Measurements from ENCODE around the gene C2CD2. TPM values are rescaled to one million over a fixed set of nuclear protein-coding genes. Genes with fewer than 3 reads are reported as not detected.

Gene C2CD2
- total and polyA plus RNA-seq, 2 donors (not counting 3 experiments of a cell fraction or from before 2014, with no cell fraction given): 32.6 to 41.2 TPM

- no peak for DNase-seq (ENCODE audit: low read depth, low spot score)
- H3K36me3 ChIP-seq (ENCODE audit: control insufficient read depth in 2 of 2, extremely low read depth in 1 of 2, insufficient read depth in 2 of 2, low read length in 2 of 2): peaks cover under 1 to 13% of the 10 kb centered on the region in 2 experiments
- ChIA-PET POLR2A (interaction anchor here (0.7 kb wide), 1 partner anchor 85 kb away, joined by 3 read pairs; no protein-coding TSS in a partner anchor), CTCF (interaction anchor here (1.1 kb wide), 1 partner anchor 258 kb away, joined by 3 read pairs; no protein-coding TSS in a partner anchor)
- intact Hi-C loops (cut with micrococcal nuclease): no loop called here
- H3K9ac ChIP-seq (replicated peaks; ENCODE audit: extremely low read depth, insufficient read depth, low read length): no peak overlapping the region
- TF ChIP-seq GATA2 (IDR thresholded peaks at IDR 0.05; ENCODE audit: insufficient read depth, insufficient read length, low read depth, low read length) (no peak), POLR2AphosphoS5 (IDR thresholded peaks at IDR 0.05; ENCODE audit: insufficient read depth, low read depth, low read length) (no peak), MAX (IDR thresholded peaks at IDR 0.05; ENCODE audit: insufficient read depth, insufficient read length) (no peak), EZH2 (IDR thresholded peaks at IDR 0.05; ENCODE audit: borderline replicate concordance, low read depth, low read length, severe bottlenecking) (no peak), CTCF (IDR thresholded peaks at IDR 0.05; ENCODE audit: extremely low read depth in 1 of 2, insufficient read depth in 1 of 2, low read depth in 1 of 2, low read length in 2 of 2) (no peak), JUN (IDR thresholded peaks at IDR 0.05; ENCODE audit: borderline replicate concordance, insufficient read depth, insufficient read length, low read depth) (no peak), POLR2A (IDR thresholded peaks at IDR 0.05; ENCODE audit: low read depth, low read length) (no peak), MYC (IDR thresholded peaks at IDR 0.05; ENCODE audit: low read depth, low read length) (no peak), FOS (IDR thresholded peaks at IDR 0.05; ENCODE audit: borderline replicate concordance, insufficient read depth, low read length) (no peak)
- no peaks in the 10 kb centered on the region for H3K79me2 ChIP-seq (ENCODE audit: control insufficient read depth, insufficient read depth, low read length)
- H3K9me3 ChIP-seq (replicated peaks; ENCODE audit: control insufficient read depth, insufficient read depth, low read length): no peaks in the 10 kb centered on the region
- no peak overlapping the region for H2AFZ ChIP-seq (ENCODE audit: low read depth, low read length)
- H3K27ac ChIP-seq (ENCODE audit: insufficient read depth, low read depth, low read length): no peak overlapping the region
- H3K4me1 ChIP-seq (ENCODE audit: control insufficient read depth, extremely low read depth, insufficient read depth, low read length): no peaks in the 10 kb centered on the region
- FAIRE-seq: no peak
- no peaks in the 10 kb centered on the region for H3K27me3 ChIP-seq (ENCODE audit: control insufficient read depth in 2 of 2, insufficient read depth in 2 of 2, low read length in 2 of 2)
- H4K20me1 ChIP-seq (replicated peaks; ENCODE audit: control insufficient read depth, extremely low read depth, insufficient read depth, low read length): no peaks in the 10 kb centered on the region
- H3K4me3 ChIP-seq (replicated peaks in 1 of 3; ENCODE audit: insufficient read depth in 1 of 3, low read depth in 1 of 3, low read length in 3 of 3): no peak overlapping the region
- no peak overlapping the region for H3K4me2 ChIP-seq (ENCODE audit: insufficient read depth, low read length)
- H3K9me1 ChIP-seq (replicated peaks; ENCODE audit: control insufficient read depth, extremely low read depth, insufficient read depth, low read length): no peaks in the 10 kb centered on the region
- BruUV-seq (replicated peaks): no TSS peak
- dilution Hi-C loops (cut with MboI; ENCODE audit: extremely low pct_ligation_motif_present, low sequenced_read_pairs): no loop called here
Observed at GRCh38 chr21:41848958-41849580, 104.7 kb downstream of the C2CD2 start.

All from endothelial cell of umbilical vein (primary cell).